Measurements from ENCODE around the gene ZFAND3.
"Not testable (repeated sequence)": the region's sequence is repeated elsewhere in the genome, so short reads cannot be mapped to it uniquely, and the experiment has no call there.

ZFAND3 gene

GRCh38 chr6:38091613-38092012, 272.1 kb downstream of the ZFAND3 start:
- DNase-seq (ENCODE audit: low read depth): no peak

- DNase-seq (ENCODE audit: low read depth): no peak
Observed at GRCh38 chr6:38092465-38092864, 272.9 kb downstream of the ZFAND3 start.

GRCh38 chr6:38092964-38093363, 273.4 kb downstream of the ZFAND3 start:
- no peak for DNase-seq (ENCODE audit: low read depth)

- DNase-seq (ENCODE audit: low read depth): peak; percentile 31
Observed at GRCh38 chr6:38095054-38095453, 275.5 kb downstream of the ZFAND3 start.

GRCh38 chr6:38099221-38099620, 279.7 kb downstream of the ZFAND3 start:
- DNase-seq (ENCODE audit: low read depth): no peak

- DNase-seq (ENCODE audit: low read depth): no peak
Observed at GRCh38 chr6:38100380-38100779, 280.9 kb downstream of the ZFAND3 start.

- no peak for DNase-seq (ENCODE audit: low read depth)
Observed at GRCh38 chr6:38103921-38104320, 284.4 kb downstream of the ZFAND3 start.

- no peak for DNase-seq (ENCODE audit: low read depth)
Observed at GRCh38 chr6:38105066-38105465, 285.5 kb downstream of the ZFAND3 start.

GRCh38 chr6:38107073-38107472, 287.5 kb downstream of the ZFAND3 start:
- no peak for DNase-seq (ENCODE audit: low read depth)

GRCh38 chr6:38110481-38110971, 291.0 kb downstream of the ZFAND3 start:
- no peak for DNase-seq (ENCODE audit: low read depth)

- no peak for DNase-seq (ENCODE audit: low read depth)
Observed at GRCh38 chr6:38112181-38112580, 292.7 kb downstream of the ZFAND3 start.

- DNase-seq (ENCODE audit: low read depth): no peak
Observed at GRCh38 chr6:38113825-38114576, 294.5 kb downstream of the ZFAND3 start.

- no peak for DNase-seq (ENCODE audit: low read depth)
Observed at GRCh38 chr6:38114976-38115625, 295.6 kb downstream of the ZFAND3 start.

- DNase-seq (ENCODE audit: low read depth): no peak
Observed at GRCh38 chr6:38115626-38116008, 296.1 kb downstream of the ZFAND3 start.

- no peak for DNase-seq (ENCODE audit: low read depth)
Observed at GRCh38 chr6:38116248-38116647, 296.7 kb downstream of the ZFAND3 start.

- no peak for DNase-seq (ENCODE audit: low read depth)
Observed at GRCh38 chr6:38117281-38117680, 297.8 kb downstream of the ZFAND3 start.

GRCh38 chr6:38118791-38119365, 299.4 kb downstream of the ZFAND3 start:
- no peak for DNase-seq (ENCODE audit: low read depth)

GRCh38 chr6:38119516-38119915, 300.0 kb downstream of the ZFAND3 start:
- DNase-seq (ENCODE audit: low read depth): no peak

GRCh38 chr6:38124224-38124926, 304.8 kb downstream of the ZFAND3 start:
- not testable (repeated sequence) for DNase-seq (ENCODE audit: low read depth)

- DNase-seq (ENCODE audit: low read depth): no peak
Observed at GRCh38 chr6:38127284-38127683, 307.8 kb downstream of the ZFAND3 start.

GRCh38 chr6:38131527-38131965, 312.0 kb downstream of the ZFAND3 start:
- peak; percentile 95 for DNase-seq (ENCODE audit: low read depth)

GRCh38 chr6:38133932-38134703, 314.6 kb downstream of the ZFAND3 start:
- DNase-seq (ENCODE audit: low read depth): no peak
